Measurements from ENCODE around the gene LCN10. TPM values are rescaled to one million over a fixed set of nuclear protein-coding genes. Genes with fewer than 3 reads are reported as not detected.

The LCN10 gene
- polyA plus RNA-seq, 3 donors, result 0.93 to 2.3 (median 1.2) TPM

- DNase-seq (ENCODE audit: low read depth in 3 of 3, low spot score in 2 of 3), result no peak
These were observed 2.2 kb downstream of the LCN10 start for GRCh38 chr9:136740491-136740890.

GRCh38 chr9:136740069-136740468 is 2.7 kb downstream of the LCN10 start:
- no peak for DNase-seq (ENCODE audit: low read depth in 3 of 3, low spot score in 2 of 3)

GRCh38 chr9:136739509-136739908 is 3.2 kb downstream of the LCN10 start:
- DNase-seq (ENCODE audit: low read depth in 3 of 3, low spot score in 2 of 3), result no peak

- no peak for DNase-seq (ENCODE audit: low read depth in 3 of 3, low spot score in 2 of 3)
These were observed 3.8 kb downstream of the LCN10 start for GRCh38 chr9:136738960-136739359.

- no peak for DNase-seq (ENCODE audit: low read depth in 3 of 3, low spot score in 2 of 3)
These were observed 6.8 kb downstream of the LCN10 start for GRCh38 chr9:136735812-136736480.

GRCh38 chr9:136734837-136735496 is 7.8 kb downstream of the LCN10 start:
- DNase-seq (ENCODE audit: low read depth in 3 of 3, low spot score in 2 of 3), result no peak

- DNase-seq (ENCODE audit: low read depth in 3 of 3, low spot score in 2 of 3), result no peak
These were observed 9.1 kb downstream of the LCN10 start for GRCh38 chr9:136733611-136734010.

- no peak for DNase-seq (ENCODE audit: low read depth in 3 of 3, low spot score in 2 of 3)
These were observed 10.1 kb downstream of the LCN10 start for GRCh38 chr9:136732444-136733178.

GRCh38 chr9:136729926-136730325 is 12.8 kb downstream of the LCN10 start:
- no peak for DNase-seq (ENCODE audit: low read depth in 3 of 3, low spot score in 2 of 3)

- no peak for DNase-seq (ENCODE audit: low read depth in 3 of 3, low spot score in 2 of 3)
These were observed 13.6 kb downstream of the LCN10 start for GRCh38 chr9:136729144-136729543.

- no peak for DNase-seq (ENCODE audit: low read depth in 3 of 3, low spot score in 2 of 3)
These were observed 14.1 kb downstream of the LCN10 start for GRCh38 chr9:136728548-136729123.

- DNase-seq (ENCODE audit: low read depth in 3 of 3, low spot score in 2 of 3), result peak in 2 of 3 donors; percentile 64 to 66
These were observed 14.6 kb downstream of the LCN10 start for GRCh38 chr9:136728080-136728547.

- DNase-seq (ENCODE audit: low read depth in 3 of 3, low spot score in 2 of 3), result no peak
These were observed 16.0 kb downstream of the LCN10 start for GRCh38 chr9:136726631-136727191.

- no peak for DNase-seq (ENCODE audit: low read depth in 3 of 3, low spot score in 2 of 3)
These were observed 16.6 kb downstream of the LCN10 start for GRCh38 chr9:136726118-136726517.

GRCh38 chr9:136725612-136726011 is 17.1 kb downstream of the LCN10 start:
- DNase-seq (ENCODE audit: low read depth in 3 of 3, low spot score in 2 of 3), result no peak

- DNase-seq (ENCODE audit: low read depth in 3 of 3, low spot score in 2 of 3), result no peak
These were observed 18.0 kb downstream of the LCN10 start for GRCh38 chr9:136724772-136725171.

- no peak for DNase-seq (ENCODE audit: low read depth in 3 of 3, low spot score in 2 of 3)
These were observed 18.8 kb downstream of the LCN10 start for GRCh38 chr9:136723989-136724388.

GRCh38 chr9:136723362-136723976 is 19.3 kb downstream of the LCN10 start:
- DNase-seq (ENCODE audit: low read depth in 3 of 3, low spot score in 2 of 3), result no peak

- no peak for DNase-seq (ENCODE audit: low read depth in 3 of 3, low spot score in 2 of 3)
These were observed 19.8 kb downstream of the LCN10 start for GRCh38 chr9:136722969-136723356.

All from right renal cortex interstitium (tissue), 3 donors.